Tibial artery (tissue), 4 donors: ENCODE measurements around the gene DYSF.

ENCODE experiments used
- DNase-seq, 2 donors: peaks; one replicate each; pipeline ENCODE4 v3.0.0-alpha.2; 2019
- H3K27ac ChIP-seq, 2 donors: fragments of 200-600 bp; sonication (generic) in 1 of 2; 1 replicate in 1 of 2; 2 replicates in 1 of 2; pipeline ENCODE4 v1.5.1; 2018 to 2019; ENCODE audit warnings: mild to moderate bottlenecking in 1 of 2
- H3K27me3 ChIP-seq, 2 donors: fragments of 200-600 bp; sonication (generic) in 1 of 2; one replicate each; pipeline versions ENCODE4 v1.5.1 to v1.6.0; 2016 to 2019
- H3K36me3 ChIP-seq, 3 donors: fragments of 200-600 bp; sonication (generic) in 2 of 3; one replicate each; pipeline ENCODE4 v1.5.1; 2016 to 2019; ENCODE audit warnings: mild to moderate bottlenecking in 2 of 3
- H3K4me1 ChIP-seq, 4 donors: fragments of 200-600 bp; sonication (generic) in 2 of 4; 1 replicate in 3 of 4; 2 replicates in 1 of 4; pipeline ENCODE4 v1.5.1; 2016 to 2019
- H3K4me3 ChIP-seq, 2 donors: fragments of 200-600 bp; sonication (generic) in 1 of 2; 1 replicate in 1 of 2; 2 replicates in 1 of 2; pipeline ENCODE4 v1.5.1; 2018 to 2019; ENCODE audit warnings: mild to moderate bottlenecking in 2 of 2
- H3K9me3 ChIP-seq, 3 donors: fragments of 200-600 bp; sonication (generic) in 1 of 3; one replicate each; pipeline ENCODE4 v1.5.1; 2016 to 2019
- CTCF ChIP-seq, 2 experiments: fragments of 200-600 bp in 1 of 2; fragments of 450-650 bp in 1 of 2; IDR thresholded peaks; one replicate each; pipeline ENCODE4 v1.5.1; 2017 to 2019; ENCODE audit warnings: antibody characterized with exemption in 2 of 2, mild to moderate bottlenecking in 1 of 2, moderate library complexity in 1 of 2
- intact Hi-C: fragments of 100-400 bp; cut with DNase I; formaldehyde crosslinking; loops from one replicate; pipeline ENCODE4 v1.15.0; 2023; ENCODE audit warnings: low total_unique reads

Gene DYSF

GRCh38 chr2:71502941-71503738 lies 49.8 kb downstream of the DYSF start:
- Histone ChIP-seq H3K4me1 (peaks cover 0 to 33% (median 15%) of the 10 kb centered on the region in 4 donors), H3K27me3 (no peaks in the 10 kb centered on the region), H3K27ac (no peak overlapping the region), H3K36me3 (no peaks in the 10 kb centered on the region), H3K4me3 (no peak overlapping the region), H3K9me3 (no peaks in the 10 kb centered on the region)
- intact Hi-C loops = no loop called here
- DNase-seq = peak in 1 of 2 donors; percentile 56
- TF ChIP-seq CTCF (IDR thresholded peaks at IDR 0.05) = no peak

- no peak overlapping the region for H3K4me3 ChIP-seq
- peaks cover 0 to 26% (median 13%) of the 10 kb centered on the region in 4 donors for H3K4me1 ChIP-seq
- DNase-seq = peak in 1 of 2 donors; percentile 50
- no peak for TF ChIP-seq CTCF (IDR thresholded peaks at IDR 0.05)
- H3K36me3 ChIP-seq = no peaks in the 10 kb centered on the region
- no peaks in the 10 kb centered on the region for H3K27me3 ChIP-seq
- H3K27ac ChIP-seq = no peak overlapping the region
- no peaks in the 10 kb centered on the region for H3K9me3 ChIP-seq
- intact Hi-C loops = no loop called here
These were observed 50.5 kb downstream of the DYSF start for GRCh38 chr2:71503837-71504236.

- peaks cover 0 to 19% (median 5%) of the 10 kb centered on the region in 4 donors for H3K4me1 ChIP-seq
These were observed 51.2 kb downstream of the DYSF start for GRCh38 chr2:71504611-71505010.

GRCh38 chr2:71505086-71505769 lies 51.9 kb downstream of the DYSF start:
- Histone ChIP-seq H3K36me3 (no peaks in the 10 kb centered on the region), H3K4me1 (peaks cover 0 to 13% (median 2%) of the 10 kb centered on the region in 4 donors), H3K9me3 (no peaks in the 10 kb centered on the region), H3K4me3 (no peak overlapping the region), H3K27me3 (no peaks in the 10 kb centered on the region), H3K27ac (no peak overlapping the region)
- no peak for DNase-seq
- TF ChIP-seq CTCF (IDR thresholded peaks at IDR 0.05) = no peak
- intact Hi-C loops = no loop called here

More at GRCh38 chr2:71504611-71505010, 51.2 kb downstream of the DYSF start:
- Histone ChIP-seq H3K27ac (no peak overlapping the region), H3K36me3 (no peaks in the 10 kb centered on the region), H3K27me3 (no peaks in the 10 kb centered on the region), H3K4me3 (no peak overlapping the region), H3K9me3 (no peaks in the 10 kb centered on the region)
- DNase-seq = no peak
- no peak for TF ChIP-seq CTCF (IDR thresholded peaks at IDR 0.05)
- intact Hi-C loops = no loop called here

GRCh38 chr2:71505770-71506140 lies 52.4 kb downstream of the DYSF start:
- H3K27me3 ChIP-seq = no peaks in the 10 kb centered on the region
- no peak overlapping the region for H3K4me3 ChIP-seq
- no peaks in the 10 kb centered on the region for H3K36me3 ChIP-seq
- H3K27ac ChIP-seq = no peak overlapping the region
- no peaks in the 10 kb centered on the region for H3K9me3 ChIP-seq
- intact Hi-C loops = no loop called here
- peaks cover 0 to 11% (median 2%) of the 10 kb centered on the region in 4 donors for H3K4me1 ChIP-seq
- TF ChIP-seq CTCF (IDR thresholded peaks at IDR 0.05) = no peak
- no peak for DNase-seq
